Measurements from ENCODE around the gene RNASEH2B. TPM values are rescaled to one million over a fixed set of nuclear protein-coding genes. Genes with fewer than 3 reads are reported as not detected.
A peak's percentile ranks its signal among the peaks of the same experiment; 100 is the strongest.

RNASEH2B gene, protein sequence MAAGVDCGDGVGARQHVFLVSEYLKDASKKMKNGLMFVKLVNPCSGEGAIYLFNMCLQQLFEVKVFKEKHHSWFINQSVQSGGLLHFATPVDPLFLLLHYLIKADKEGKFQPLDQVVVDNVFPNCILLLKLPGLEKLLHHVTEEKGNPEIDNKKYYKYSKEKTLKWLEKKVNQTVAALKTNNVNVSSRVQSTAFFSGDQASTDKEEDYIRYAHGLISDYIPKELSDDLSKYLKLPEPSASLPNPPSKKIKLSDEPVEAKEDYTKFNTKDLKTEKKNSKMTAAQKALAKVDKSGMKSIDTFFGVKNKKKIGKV
- 76.6 and 133 TPM in 2 replicates for total RNA-seq (2014; rRNA removed; shearing (Covaris generic); ENCODE audit: low replicate concordance)

DNA sequence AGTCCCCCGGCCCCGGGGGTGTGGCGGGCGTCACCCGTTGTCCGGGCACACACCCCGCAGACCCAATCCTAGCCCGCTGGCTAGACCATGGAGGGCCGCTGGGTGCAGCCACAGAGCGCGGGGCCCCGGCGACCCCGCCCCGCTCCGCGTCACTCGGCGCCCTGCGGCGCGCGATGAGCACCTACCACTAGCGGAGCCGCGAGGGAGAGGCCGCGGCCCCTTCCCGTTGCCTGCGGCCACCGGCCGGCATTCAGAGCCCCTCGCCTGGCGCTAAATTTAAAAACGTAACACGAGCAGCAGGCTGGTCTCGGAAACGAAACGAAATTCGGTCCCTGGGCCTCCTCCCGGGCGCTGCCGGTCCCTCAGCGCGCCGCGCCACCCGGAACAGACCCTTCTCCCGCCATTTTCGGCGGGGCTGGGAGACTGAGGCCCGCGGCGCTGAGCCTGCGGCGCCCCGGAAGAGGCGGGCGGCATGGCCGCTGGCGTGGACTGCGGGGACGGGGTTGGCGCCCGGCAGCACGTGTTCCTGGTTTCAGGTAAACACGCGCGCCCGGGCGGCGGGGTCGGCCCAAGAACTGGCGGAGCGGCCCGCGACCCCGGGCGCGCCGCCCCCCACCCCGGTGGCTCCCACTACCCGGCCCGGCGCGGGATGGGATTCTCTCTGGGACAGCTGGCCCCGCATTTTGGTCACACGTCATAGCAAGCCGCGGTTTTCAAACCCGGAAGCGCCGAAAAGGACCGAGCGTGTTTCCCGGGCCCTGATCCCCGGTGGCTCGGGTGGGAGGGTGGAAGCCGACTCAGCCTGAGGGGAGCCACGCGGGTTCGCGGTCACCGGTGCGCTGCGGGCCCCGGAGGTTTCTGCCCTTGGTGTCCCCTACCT is at the start of gene RNASEH2B:
Gene RNASEH2B (plus strand): TSS at position 187 of the 880 bp plus-strand sequence. CDS start 286 bp downstream, at position 473.
- no peaks in the 10 kb centered on the region for H3K9me3 ChIP-seq
- no peaks in the 10 kb centered on the region for H3K36me3 ChIP-seq
- H3K4me3 ChIP-seq, result peak within 1 kb of the TSS; percentile 63
- DNase-seq, result peak; percentile 81
- H3K27me3 ChIP-seq, result no peaks in the 10 kb centered on the region

DNA sequence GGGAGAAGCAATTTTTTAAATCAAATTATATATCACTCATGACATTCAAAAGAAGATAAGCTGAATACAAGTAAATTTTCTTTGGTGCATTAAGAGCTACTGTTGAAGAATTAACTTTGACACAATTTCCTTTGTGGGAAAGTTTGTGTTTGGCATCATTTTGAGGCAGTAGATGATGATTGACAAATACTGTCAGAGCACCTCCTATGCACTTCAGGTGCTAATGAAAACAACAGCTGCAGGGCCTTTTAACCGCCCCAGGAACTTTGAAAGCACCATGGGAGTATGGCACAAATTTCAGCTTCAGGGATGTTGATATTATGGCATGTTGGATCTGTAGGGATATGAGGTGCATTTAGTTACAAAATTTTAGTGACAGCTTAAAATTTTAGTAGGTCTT is 45.1 kb upstream of the RNASEH2B start:
- peaks cover 4% of the 10 kb centered on the region; the same call in 1 of the 2 replicates for H3K9me3 ChIP-seq
- no peak for DNase-seq
- H3K36me3 ChIP-seq, result no peaks in the 10 kb centered on the region
- H3K4me3 ChIP-seq, result no peak overlapping the region
- H3K27me3 ChIP-seq, result 0 out of 2 replicates have a peak, but pooled peaks cover 2% of the 10 kb centered on the region

DNA sequence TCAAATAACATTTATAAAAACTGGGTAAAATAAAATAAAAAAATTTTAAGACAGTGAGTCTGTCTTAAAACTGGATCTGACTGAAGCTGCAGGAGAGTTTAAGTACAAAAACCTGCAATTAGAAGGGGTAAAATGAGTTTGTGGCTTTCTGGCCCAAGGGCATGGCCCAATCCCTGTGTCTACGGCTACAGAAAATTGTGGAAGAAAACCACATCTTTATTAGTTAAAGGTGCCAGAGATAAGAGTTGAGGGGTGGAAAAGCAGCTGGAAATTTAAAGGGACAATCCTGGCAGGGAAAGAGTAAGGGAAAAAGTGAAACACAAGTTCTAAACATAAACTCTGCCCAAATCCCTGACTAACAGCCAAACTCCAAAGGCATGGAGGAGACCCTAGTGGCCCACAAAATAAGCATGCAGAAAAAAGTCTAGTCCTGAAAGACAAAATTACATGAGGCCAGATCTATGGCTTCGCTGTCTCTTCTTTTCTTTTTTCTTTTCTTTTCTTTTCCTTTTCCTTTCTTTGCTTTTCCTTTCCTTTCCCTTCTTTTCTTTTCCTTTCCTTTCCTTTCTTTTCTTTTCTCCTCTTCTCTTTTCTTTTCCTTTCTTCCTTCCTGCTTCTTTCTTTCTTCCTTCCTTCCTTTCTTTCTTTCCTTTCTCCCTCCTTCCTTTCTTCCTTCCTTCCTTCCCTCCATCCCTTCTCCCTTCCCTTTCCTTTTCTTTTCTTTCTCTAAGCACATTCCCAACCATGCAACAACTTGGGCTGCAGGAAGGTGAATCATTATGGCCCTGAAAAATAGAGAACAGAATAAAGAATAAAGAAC is 42.6 kb upstream of the RNASEH2B start:
- Histone ChIP-seq H3K4me3 (no peak overlapping the region), H3K9me3 (peaks cover 4% of the 10 kb centered on the region; the same call in 1 of the 2 replicates), H3K36me3 (no peaks in the 10 kb centered on the region), H3K27me3 (0 out of 2 replicates have a peak, but pooled peaks cover 2% of the 10 kb centered on the region)
- no peak for DNase-seq

DNA sequence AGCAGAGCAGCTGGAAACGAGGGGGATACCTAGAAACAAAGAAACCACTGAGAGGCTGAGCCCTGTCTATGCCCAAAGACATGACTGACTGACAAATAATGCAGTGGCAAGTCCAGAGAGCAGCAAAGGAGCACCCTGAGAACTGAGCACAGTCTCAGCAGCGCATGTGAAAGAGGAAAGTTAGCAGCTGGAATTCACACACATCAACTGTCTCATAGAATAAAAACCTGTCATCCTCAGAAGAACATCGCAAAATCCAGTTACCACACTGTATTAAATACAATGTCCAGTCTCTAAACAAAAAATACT is 42.0 kb upstream of the RNASEH2B start:
- H3K36me3 ChIP-seq, result no peaks in the 10 kb centered on the region
- no peaks in the 10 kb centered on the region for H3K9me3 ChIP-seq
- H3K4me3 ChIP-seq, result no peak overlapping the region
- no peak for DNase-seq
- H3K27me3 ChIP-seq, result no peaks in the 10 kb centered on the region

DNA sequence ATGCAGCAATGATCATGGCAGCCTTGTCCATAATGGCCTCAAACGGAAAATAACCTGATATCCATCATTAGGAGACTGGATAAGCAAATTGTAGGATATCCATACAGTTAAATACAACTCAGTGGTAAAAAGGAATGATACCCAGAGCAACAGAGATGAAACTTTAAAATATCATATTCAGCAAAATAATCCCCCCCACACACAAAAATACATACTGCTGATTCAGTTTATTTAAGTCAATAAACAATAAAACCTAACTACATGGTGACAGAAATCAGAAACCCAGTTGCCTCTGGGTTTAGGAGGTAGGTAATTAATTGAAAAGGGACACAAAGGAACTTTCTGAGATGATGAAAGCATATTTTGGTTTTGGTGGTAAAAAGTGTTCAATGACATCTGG is 38.2 kb upstream of the RNASEH2B start:
- DNase-seq, result no peak

DNA sequence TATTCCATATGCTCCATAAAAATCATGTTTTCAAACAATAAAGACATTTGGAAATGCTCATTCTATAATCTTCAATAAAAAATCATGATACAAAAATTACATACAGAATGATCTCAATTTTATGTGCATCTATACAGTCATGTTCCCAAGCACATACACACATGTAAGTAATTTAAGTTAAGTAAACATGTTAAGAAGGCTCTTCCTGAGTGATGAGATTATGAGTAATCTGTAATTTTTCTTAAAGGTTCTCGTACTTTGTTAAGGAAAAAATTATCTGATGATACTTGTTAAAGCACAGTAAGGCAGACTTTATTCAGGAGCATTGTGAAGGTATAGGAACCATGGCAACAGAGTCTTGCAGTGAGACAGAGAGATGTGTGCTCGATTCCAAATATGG is 36.1 kb upstream of the RNASEH2B start:
- DNase-seq, result no peak
- Histone ChIP-seq H3K4me3 (no peak overlapping the region), H3K9me3 (no peaks in the 10 kb centered on the region), H3K27me3 (no peaks in the 10 kb centered on the region), H3K36me3 (no peaks in the 10 kb centered on the region)

More for the DNA sequence above, 38.2 kb upstream of the RNASEH2B start:
- H3K9me3 ChIP-seq, result no peaks in the 10 kb centered on the region
- H3K36me3 ChIP-seq, result no peaks in the 10 kb centered on the region
- H3K4me3 ChIP-seq, result no peak overlapping the region
- H3K27me3 ChIP-seq, result no peaks in the 10 kb centered on the region

DNA sequence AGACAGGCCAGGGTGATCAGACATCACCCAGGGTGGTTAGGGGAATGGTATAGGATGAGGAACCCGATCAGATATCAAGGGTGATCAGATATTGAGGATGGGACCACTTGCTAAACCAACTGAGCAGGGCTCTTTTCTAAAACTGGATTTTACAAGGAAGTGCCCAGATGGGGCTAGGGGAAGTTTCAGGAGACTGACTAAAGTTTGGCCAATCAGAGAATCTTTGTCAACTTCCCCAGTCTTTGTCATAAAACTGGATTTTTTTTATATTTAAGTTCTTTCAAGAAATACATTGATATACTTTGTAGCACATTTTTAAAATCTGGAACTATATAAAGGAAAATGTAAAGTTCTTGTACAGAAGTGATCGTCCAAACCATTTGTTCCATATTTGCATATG is 35.6 kb upstream of the RNASEH2B start:
- Histone ChIP-seq H3K27me3 (no peaks in the 10 kb centered on the region), H3K9me3 (no peaks in the 10 kb centered on the region), H3K36me3 (no peaks in the 10 kb centered on the region), H3K4me3 (no peak overlapping the region)
- no peak for DNase-seq

DNA sequence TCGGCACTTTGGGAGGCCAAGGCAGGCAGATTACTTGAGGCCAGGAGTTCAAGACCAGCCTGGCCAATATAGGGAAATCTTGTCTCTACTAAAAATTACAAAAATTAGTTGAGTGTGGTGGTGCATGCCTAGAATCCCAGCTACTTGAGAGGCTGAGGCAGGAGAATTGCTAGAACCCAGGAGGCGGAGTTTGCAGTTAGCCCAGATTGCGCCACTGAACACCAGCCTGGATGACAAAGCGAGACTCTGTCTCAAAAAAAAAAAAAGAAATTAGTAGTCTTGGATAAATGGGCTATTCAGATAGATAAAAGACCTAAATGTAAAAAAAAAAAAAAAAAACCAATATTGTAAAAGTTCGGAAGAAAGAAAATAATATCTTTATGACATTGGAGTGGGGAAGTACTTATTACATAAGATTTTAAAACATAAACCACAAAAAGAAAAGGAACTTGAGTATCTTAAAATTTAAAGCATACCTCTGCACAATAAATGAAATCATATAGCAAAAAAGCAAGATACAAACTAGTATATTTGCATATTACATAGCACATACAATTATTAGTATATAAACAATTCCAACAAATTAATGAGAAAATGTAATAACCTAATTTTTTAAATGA is 26.7 kb upstream of the RNASEH2B start:
- H3K4me3 ChIP-seq, result no peak overlapping the region
- DNase-seq, result no peak
- H3K36me3 ChIP-seq, result no peaks in the 10 kb centered on the region
- no peaks in the 10 kb centered on the region for H3K27me3 ChIP-seq
- H3K9me3 ChIP-seq, result peaks cover 3% of the 10 kb centered on the region; the same call in 1 of the 2 replicates

DNA sequence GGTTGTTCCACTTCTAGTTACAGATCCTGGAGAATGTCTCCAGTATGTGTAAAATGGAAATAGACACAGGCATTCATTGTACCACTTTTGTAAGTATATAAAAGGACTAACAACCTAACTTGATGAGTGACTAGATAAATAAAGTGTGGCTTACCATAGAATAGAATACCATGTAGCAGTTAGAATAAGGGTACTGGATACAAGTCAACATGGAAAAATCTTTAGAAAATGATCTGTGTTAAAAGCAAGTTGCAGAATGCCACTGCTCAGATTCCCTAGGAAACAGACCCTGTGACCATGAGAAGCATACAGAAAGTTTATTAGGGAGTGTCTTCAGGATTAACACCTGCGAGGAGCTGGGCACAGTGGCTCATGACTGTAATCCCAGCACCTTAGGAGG is 25.9 kb upstream of the RNASEH2B start:
- no peak for DNase-seq
- no peaks in the 10 kb centered on the region for H3K27me3 ChIP-seq
- no peaks in the 10 kb centered on the region for H3K36me3 ChIP-seq
- H3K4me3 ChIP-seq, result no peak overlapping the region
- H3K9me3 ChIP-seq, result peaks cover 3% of the 10 kb centered on the region; the same call in 1 of the 2 replicates

DNA sequence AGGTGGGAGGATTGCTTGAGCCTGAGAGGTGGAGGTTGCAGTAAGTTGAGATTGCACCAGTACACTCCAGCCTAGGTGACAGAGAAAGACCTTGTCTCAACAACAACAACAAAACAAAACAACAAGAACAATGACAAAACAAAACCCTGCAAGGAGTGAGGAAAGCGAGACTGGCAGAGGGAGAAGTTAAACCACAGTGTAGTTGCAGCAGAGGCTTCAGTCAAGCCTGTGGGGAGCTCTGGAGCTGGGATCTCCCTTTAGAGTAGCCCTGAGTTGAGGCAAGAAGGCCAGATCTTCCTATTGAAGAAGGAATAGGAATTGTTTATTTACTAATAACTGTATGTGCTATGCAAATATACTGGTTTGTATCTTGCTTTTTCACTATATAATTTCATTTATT is 25.3 kb upstream of the RNASEH2B start:
- no peak overlapping the region for H3K4me3 ChIP-seq
- no peaks in the 10 kb centered on the region for H3K27me3 ChIP-seq
- peaks cover 3% of the 10 kb centered on the region; the same call in 1 of the 2 replicates for H3K9me3 ChIP-seq
- DNase-seq, result no peak
- H3K36me3 ChIP-seq, result no peaks in the 10 kb centered on the region

DNA sequence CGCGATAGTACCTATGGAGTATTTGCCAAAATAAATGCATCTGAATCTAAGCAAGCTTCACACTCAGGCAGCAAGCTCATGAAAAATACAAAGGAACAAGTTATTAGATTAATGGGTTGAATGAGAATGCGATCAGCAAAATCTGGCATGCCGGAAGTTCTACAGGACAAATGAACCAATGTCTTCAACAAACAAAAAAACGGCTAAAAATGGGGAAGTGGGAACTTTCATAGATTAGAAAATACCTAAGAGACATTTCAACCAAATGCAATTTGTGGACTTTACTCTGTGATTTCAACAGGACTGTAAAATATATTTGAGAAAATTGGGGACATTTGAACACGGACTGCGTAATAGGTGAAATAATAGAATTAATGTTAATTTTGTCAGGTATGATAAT is 22.4 kb upstream of the RNASEH2B start:
- H3K36me3 ChIP-seq, result no peaks in the 10 kb centered on the region
- no peaks in the 10 kb centered on the region for H3K27me3 ChIP-seq
- H3K9me3 ChIP-seq, result peaks cover 2% of the 10 kb centered on the region; the same call in 1 of the 2 replicates
- DNase-seq, result no peak
- no peak overlapping the region for H3K4me3 ChIP-seq

DNA sequence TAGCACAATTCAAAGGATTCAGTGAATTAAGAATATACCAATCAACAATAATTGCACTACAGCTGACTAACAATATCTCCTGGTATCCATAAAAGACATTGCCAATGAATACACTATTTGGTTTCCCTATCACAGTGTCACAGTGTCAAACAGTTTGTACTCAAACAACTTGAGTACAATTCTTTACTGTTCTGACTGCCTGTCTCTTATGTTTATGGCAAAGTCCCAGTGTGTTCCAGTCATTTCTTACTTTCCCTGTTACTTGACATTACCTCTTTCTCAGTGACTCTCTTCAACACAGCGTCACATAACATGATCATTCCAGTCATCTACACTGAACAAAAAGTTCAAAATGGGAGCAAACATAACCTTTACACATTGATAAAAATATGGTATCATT is 21.2 kb upstream of the RNASEH2B start:
- no peaks in the 10 kb centered on the region for H3K27me3 ChIP-seq
- no peak overlapping the region for H3K4me3 ChIP-seq
- no peak for DNase-seq
- H3K9me3 ChIP-seq, result no peaks in the 10 kb centered on the region
- H3K36me3 ChIP-seq, result no peaks in the 10 kb centered on the region

DNA sequence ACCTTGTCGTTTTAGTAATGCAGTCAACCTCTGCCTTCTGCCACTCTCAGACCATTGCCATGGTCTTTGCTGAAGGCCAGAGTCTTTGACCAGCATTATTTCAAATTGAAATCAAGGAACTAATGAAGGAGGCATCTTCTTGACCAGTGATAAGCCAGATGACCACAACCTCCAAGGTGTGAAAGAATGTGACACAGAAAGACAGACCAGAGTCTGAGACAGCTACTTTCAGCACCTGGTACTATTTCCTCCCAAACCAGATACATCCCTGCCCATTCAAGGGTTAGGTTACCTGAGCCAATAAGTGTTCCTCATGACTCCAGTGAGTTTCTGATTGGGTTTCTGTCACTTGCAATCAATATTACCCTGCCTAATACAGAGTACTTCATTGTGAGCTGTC is 20.3 kb upstream of the RNASEH2B start:
- no peaks in the 10 kb centered on the region for H3K27me3 ChIP-seq
- H3K36me3 ChIP-seq, result no peaks in the 10 kb centered on the region
- no peak for DNase-seq
- no peak overlapping the region for H3K4me3 ChIP-seq
- H3K9me3 ChIP-seq, result no peaks in the 10 kb centered on the region

DNA sequence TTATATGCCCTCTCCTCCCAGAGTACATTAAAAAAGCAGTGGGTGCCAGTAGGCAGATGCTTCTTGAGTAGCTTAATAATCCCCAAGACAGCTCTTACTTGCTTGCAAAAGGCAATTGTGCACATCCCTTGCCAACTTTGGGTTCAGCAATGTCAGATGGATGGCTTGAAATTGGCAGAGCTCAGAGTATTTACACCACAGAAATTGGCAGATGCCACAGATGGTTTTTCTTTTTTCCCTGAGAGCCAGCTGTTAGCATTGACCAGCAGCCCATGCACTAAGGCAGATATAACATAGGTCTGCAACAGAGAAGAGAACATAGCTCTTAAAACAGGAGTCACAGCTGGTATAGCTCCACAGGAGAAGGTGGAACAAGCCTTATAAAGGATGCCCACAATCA is 18.4 kb upstream of the RNASEH2B start:
- DNase-seq, result peak; percentile 14
- no peaks in the 10 kb centered on the region for H3K36me3 ChIP-seq
- 0 out of 2 replicates have a peak, but pooled peaks cover 4% of the 10 kb centered on the region for H3K27me3 ChIP-seq
- H3K9me3 ChIP-seq, result no peaks in the 10 kb centered on the region
- no peak overlapping the region for H3K4me3 ChIP-seq

DNA sequence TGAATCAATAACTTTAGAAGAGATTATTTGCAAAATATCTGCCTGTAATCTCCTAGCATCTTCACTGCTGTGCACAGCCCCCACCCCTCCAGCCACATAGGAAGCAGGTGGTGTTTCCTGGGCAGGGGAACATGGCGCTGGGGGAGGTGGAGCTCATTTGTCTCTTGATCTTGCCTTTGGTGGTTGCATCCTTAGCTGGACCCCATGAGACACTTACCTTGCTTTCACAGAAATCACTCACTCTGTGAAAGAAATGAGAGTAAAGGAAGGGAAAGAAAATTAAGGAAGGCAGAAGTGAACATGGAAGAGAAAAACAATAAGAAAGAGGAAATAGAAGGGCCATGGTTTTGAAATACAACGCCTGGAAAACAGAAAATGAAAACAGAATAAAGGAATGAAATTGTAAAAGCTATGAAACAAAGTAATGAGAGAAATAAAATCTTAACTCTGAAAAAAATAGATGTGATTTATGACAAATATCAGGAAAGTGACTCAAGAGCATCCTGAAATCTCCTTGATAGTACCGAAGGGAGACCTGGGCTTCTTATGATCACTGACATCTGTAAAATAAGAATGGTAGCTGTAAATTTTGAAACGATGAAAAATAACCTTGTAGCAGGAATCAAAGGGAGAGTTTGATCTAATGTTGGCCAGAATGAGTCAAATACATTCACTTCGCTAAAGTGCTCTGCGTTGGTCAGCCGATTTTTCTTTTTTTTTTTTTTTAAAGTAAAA is 17.2 kb upstream of the RNASEH2B start:
- DNase-seq, result no peak
- Histone ChIP-seq H3K36me3 (no peaks in the 10 kb centered on the region), H3K9me3 (no peaks in the 10 kb centered on the region), H3K4me3 (no peak overlapping the region), H3K27me3 (0 out of 2 replicates have a peak, but pooled peaks cover 4% of the 10 kb centered on the region)

Data from MG63 (cell line).